HUES48 (cell line): Measurements from ENCODE around the gene BMP5.

Experiments
- H3K27ac ChIP-seq: one replicate; pipeline ENCODE4 v1.7.0; 2013; ENCODE audit warnings: low read depth, low read length, inconsistent platforms
- H3K27me3 ChIP-seq: 2 replicates; pipeline ENCODE4 v1.6.1; 2013; ENCODE audit warnings: mild to moderate bottlenecking, low read length; ENCODE audit not compliant: control insufficient read depth, insufficient read depth
- H3K36me3 ChIP-seq: 2 replicates; pipeline ENCODE4 v1.6.1; 2013; ENCODE audit warnings: low read length; ENCODE audit not compliant: control insufficient read depth, insufficient read depth
- H3K4me1 ChIP-seq: 2 replicates; pipeline ENCODE4 v1.6.1; 2013; ENCODE audit warnings: mild to moderate bottlenecking, low read length; ENCODE audit not compliant: control insufficient read depth, insufficient read depth
- H3K4me3 ChIP-seq: 2 replicates; pipeline ENCODE4 v1.5.1; 2013; ENCODE audit warnings: mild to moderate bottlenecking, low read depth, low read length
- H3K9ac ChIP-seq: 2 replicates; pipeline ENCODE4 v1.6.1; 2013; ENCODE audit warnings: mild to moderate bottlenecking, low read depth, low read length, moderate library complexity
- H3K9me3 ChIP-seq: 2 replicates; pipeline ENCODE4 v1.6.1; 2013; ENCODE audit warnings: low read length; ENCODE audit not compliant: control insufficient read depth, insufficient read depth

Gene BMP5

DNA sequence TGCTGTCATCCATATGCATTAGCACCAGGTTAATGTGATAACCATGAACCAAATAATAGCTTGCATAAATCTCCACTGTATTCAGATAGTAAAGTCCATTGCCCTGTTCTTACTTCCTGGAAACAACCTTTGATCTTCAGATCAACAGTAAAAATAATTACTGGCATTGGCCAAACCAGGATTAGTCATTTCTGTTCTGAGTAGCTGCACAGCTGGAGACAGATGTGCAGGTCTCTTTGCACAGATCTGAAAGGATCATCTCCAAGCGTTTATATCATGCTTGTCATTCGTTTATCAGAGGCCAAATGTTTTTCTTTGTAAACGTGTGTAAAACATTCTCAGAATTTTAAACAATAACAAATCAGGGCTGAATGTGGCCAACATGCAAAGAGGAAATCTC lies 162.0 kb downstream of the BMP5 start:
- Histone ChIP-seq H3K27me3 (no peaks in the 10 kb centered on the region), H3K4me3 (no peak overlapping the region), H3K9me3 (no peaks in the 10 kb centered on the region), H3K27ac (no peak overlapping the region), H3K36me3 (no peaks in the 10 kb centered on the region), H3K4me1 (no peaks in the 10 kb centered on the region), H3K9ac (no peak overlapping the region)

DNA sequence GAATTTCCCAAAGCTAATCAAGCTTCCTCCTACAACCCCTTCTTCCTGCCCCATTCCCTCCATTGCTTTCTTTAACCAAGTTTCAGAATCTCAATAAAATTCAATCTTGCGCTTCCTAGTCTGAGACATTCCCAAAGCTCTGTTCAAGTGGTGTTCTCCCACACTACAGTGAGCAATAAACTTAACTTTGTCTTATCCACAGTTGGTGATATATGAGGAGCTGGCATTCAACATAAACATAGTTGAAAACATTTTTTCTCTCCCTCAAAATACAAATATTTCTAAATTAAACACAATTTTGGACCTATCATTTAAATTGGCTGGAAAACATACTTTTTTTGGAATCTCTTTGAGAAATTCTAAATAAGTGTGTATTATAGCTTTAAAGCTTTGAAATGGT lies 166.7 kb downstream of the BMP5 start:
- no peaks in the 10 kb centered on the region for H3K27me3 ChIP-seq

DNA sequence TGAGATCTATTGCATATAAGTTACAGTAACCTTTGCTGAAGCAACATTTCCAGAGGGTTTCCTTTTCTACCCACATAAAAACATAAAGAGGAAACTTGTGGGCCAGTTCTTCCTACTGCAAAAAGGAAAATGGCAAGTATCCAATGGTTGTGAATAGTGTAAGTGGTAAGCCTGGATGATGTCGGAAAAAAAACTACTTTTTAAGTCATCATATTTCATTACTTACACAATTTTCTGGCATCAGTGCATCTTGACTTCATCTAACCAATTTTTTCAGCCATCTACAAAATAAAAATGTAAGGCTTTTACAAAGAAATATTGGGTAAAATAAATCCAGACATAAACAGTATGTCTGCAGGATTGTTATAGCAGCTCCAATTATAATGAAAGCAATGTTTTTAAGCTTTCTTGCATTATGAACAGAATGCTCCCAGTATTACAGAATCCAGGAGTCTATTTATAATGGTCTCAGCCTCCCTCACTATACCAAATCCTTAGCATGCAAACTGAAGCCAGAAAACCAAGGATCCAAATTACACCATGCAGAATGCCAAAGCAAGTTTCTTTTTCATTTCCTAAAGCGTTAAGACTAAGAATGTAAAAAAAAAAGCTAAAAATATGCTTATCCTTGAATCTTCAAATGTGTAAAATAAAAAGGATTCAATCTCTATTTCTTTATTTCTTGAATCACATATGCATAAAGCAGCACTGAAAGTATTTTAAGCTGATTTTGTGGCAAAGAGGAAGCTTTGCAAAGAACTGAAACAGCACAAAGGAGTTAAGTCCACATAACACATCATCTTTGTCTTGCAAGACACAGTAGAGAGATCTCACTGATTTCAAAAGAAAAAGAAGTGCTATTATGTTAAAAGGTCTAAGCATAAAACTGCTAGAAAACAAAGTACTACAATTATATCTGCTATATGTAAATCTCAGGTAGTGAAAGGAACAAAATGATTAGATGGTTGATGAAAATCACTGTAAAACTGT lies 169.6 kb downstream of the BMP5 start:
- Histone ChIP-seq H3K36me3 (no peaks in the 10 kb centered on the region), H3K27me3 (no peaks in the 10 kb centered on the region), H3K27ac (no peak overlapping the region), H3K9me3 (peaks cover 14% of the 10 kb centered on the region), H3K9ac (no peak overlapping the region), H3K4me3 (no peak overlapping the region), H3K4me1 (0 out of 2 replicates have a peak, but pooled peaks cover 2% of the 10 kb centered on the region)

More for the DNA sequence above, 166.7 kb downstream of the BMP5 start:
- no peak overlapping the region for H3K9ac ChIP-seq
- 0 out of 2 replicates have a peak, but pooled peaks cover 2% of the 10 kb centered on the region for H3K4me1 ChIP-seq
- peaks cover 12% of the 10 kb centered on the region for H3K9me3 ChIP-seq
- H3K27ac ChIP-seq: no peak overlapping the region
- no peaks in the 10 kb centered on the region for H3K36me3 ChIP-seq
- no peak overlapping the region for H3K4me3 ChIP-seq

DNA sequence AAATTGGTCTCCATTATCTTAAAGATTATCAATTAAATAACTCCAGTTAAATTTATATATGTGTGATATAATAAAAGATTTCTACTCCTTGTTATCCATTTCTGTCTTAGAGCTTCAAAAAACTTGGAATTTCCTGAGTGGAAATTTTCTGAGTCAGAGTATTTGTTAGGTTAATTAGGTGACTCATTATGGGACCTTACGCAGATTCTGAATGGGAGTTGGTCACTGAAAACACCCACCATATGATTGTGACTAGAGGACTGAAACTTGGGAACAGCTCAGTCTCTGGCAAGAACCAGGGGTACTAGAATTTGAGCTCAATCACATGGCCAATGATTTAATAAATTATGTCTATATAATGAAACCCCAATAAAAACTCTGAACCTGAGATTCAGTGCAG lies 171.0 kb downstream of the BMP5 start:
- peaks cover 14% of the 10 kb centered on the region for H3K9me3 ChIP-seq
- 0 out of 2 replicates have a peak, but pooled peaks cover 2% of the 10 kb centered on the region for H3K4me1 ChIP-seq
- H3K36me3 ChIP-seq: no peaks in the 10 kb centered on the region
- no peak overlapping the region for H3K27ac ChIP-seq
- no peaks in the 10 kb centered on the region for H3K27me3 ChIP-seq
- H3K4me3 ChIP-seq: no peak overlapping the region
- no peak overlapping the region for H3K9ac ChIP-seq
